Neural cell (in vitro differentiated cells): ENCODE results near the gene NDOR1.

Experiments
- EZH2 ChIP-seq: fragments of 200-600, 300-800 bp; shearing (Covaris generic), sonication (generic); IDR thresholded peaks from 2 replicates; pipeline ENCODE4 v1.6.1; 2014; ENCODE audit warnings: antibody characterized with exemption, low read length, borderline replicate concordance, mild to moderate bottlenecking; ENCODE audit not compliant: insufficient read depth, poor library complexity, severe bottlenecking
- TAF1 ChIP-seq: IDR thresholded peaks from 2 replicates; pipeline ENCODE4 v1.6.1; 2012; ENCODE audit warnings: low read depth
- TF ChIP-seq, protein P1 (sequence below): fragments of 450-650 bp; IDR thresholded peaks from 2 replicates; pipeline ENCODE4 v1.5.1; 2014; ENCODE audit warnings: antibody characterized with exemption, mild to moderate bottlenecking, moderate library complexity; ENCODE audit not compliant: poor library complexity, severe bottlenecking
- TF ChIP-seq, protein P2 (sequence below): IDR thresholded peaks from 2 replicates; pipeline ENCODE4 v1.6.1; 2012; ENCODE audit warnings: borderline replicate concordance

DNA sequence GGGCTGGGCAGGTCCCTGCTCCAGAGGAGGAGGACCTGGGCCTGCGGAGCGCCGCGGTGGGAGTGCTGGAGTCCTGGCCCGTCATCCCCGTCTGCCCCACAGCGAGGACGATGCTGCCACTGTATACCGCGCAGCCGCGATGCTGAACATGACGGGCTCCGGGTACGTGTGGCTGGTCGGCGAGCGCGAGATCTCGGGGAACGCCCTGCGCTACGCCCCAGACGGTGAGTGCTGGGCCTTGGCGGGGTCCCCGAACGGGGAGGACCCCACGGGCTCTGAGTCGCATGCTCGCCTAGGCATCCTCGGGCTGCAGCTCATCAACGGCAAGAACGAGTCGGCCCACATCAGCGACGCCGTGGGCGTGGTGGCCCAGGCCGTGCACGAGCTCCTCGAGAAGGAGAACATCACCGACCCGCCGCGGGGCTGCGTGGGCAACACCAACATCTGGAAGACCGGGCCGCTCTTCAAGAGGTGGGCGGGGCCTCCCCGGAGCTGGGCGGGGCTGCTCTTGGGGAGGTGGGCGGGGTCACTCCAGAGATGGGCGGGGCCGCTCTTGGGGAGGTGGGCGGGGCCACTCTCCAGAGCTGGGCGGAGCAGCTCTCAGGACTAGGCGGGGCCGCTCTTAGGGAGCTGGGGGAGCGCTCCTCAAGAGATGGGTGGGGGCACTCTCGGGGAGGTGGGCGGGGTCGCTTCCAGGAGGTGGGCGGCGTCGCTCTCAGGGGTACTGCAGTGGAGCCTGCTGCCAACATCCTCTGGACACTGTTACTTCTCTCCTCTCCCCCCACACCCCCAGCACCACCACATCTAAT is 48.7 kb upstream of the NDOR1 start:
- TF ChIP-seq, protein P1, sequence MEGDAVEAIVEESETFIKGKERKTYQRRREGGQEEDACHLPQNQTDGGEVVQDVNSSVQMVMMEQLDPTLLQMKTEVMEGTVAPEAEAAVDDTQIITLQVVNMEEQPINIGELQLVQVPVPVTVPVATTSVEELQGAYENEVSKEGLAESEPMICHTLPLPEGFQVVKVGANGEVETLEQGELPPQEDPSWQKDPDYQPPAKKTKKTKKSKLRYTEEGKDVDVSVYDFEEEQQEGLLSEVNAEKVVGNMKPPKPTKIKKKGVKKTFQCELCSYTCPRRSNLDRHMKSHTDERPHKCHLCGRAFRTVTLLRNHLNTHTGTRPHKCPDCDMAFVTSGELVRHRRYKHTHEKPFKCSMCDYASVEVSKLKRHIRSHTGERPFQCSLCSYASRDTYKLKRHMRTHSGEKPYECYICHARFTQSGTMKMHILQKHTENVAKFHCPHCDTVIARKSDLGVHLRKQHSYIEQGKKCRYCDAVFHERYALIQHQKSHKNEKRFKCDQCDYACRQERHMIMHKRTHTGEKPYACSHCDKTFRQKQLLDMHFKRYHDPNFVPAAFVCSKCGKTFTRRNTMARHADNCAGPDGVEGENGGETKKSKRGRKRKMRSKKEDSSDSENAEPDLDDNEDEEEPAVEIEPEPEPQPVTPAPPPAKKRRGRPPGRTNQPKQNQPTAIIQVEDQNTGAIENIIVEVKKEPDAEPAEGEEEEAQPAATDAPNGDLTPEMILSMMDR = no peak
- TF ChIP-seq TAF1 (no peak), EZH2 (no peak)
- TF ChIP-seq, protein P2, sequence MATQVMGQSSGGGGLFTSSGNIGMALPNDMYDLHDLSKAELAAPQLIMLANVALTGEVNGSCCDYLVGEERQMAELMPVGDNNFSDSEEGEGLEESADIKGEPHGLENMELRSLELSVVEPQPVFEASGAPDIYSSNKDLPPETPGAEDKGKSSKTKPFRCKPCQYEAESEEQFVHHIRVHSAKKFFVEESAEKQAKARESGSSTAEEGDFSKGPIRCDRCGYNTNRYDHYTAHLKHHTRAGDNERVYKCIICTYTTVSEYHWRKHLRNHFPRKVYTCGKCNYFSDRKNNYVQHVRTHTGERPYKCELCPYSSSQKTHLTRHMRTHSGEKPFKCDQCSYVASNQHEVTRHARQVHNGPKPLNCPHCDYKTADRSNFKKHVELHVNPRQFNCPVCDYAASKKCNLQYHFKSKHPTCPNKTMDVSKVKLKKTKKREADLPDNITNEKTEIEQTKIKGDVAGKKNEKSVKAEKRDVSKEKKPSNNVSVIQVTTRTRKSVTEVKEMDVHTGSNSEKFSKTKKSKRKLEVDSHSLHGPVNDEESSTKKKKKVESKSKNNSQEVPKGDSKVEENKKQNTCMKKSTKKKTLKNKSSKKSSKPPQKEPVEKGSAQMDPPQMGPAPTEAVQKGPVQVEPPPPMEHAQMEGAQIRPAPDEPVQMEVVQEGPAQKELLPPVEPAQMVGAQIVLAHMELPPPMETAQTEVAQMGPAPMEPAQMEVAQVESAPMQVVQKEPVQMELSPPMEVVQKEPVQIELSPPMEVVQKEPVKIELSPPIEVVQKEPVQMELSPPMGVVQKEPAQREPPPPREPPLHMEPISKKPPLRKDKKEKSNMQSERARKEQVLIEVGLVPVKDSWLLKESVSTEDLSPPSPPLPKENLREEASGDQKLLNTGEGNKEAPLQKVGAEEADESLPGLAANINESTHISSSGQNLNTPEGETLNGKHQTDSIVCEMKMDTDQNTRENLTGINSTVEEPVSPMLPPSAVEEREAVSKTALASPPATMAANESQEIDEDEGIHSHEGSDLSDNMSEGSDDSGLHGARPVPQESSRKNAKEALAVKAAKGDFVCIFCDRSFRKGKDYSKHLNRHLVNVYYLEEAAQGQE = no peak
